HCT116 (cell line): ENCODE results near the gene IFT122. TPM values are rescaled to one million over a fixed set of nuclear protein-coding genes. Genes with fewer than 3 reads are reported as not detected.

Experiments used
- ATAC-seq: fragments of 200-7000 bp; cut with Tn5 transposase; 2 replicates; pipeline ENCODE4 v1.9.1; 2020; ENCODE audit warnings: mild to moderate bottlenecking, moderate library complexity
- BruUV-seq: library from RNA; stranded (reverse); fragments of 400-500 nt; replicated peaks from 2 replicates; lab custom pipeline; 2021; lab: Mats Ljungman, UMichigan
- CTCF ChIA-PET: fragments of 300-600 bp; sonication (Branson Sonifier 250); formaldehyde crosslinking; loops from one replicate; lab custom pipeline; 2021; ENCODE audit warnings: antibody characterized with exemption; lab: Charles Lee
- POLR2A ChIA-PET: fragments of 300-600, 350-600 bp; sonication (Branson Sonifier 250); formaldehyde crosslinking; loops from one replicate; lab custom pipeline; 2021; ENCODE audit warnings: antibody characterized with exemption; lab: Charles Lee
- RAD21 ChIA-PET, 2 experiments: fragments of 300-600 bp; sonication (Branson Sonifier 250); formaldehyde crosslinking; loops; one replicate each; lab custom pipeline; 2023; ENCODE audit warnings: low total read pairs in 2 of 2; ENCODE audit not compliant: uncharacterized antibody in 2 of 2, unreplicated experiment in 2 of 2, low non-redundant PET in 1 of 2; lab: Charles Lee
- DNase-seq: peaks from one replicate; pipeline ENCODE4 v3.0.0-alpha.2; 2010; ENCODE audit warnings: low read depth, low spot score
- H2AFZ ChIP-seq: fragments of 200-600 bp; shearing (Covaris generic), sonication (generic); 2 replicates; pipeline ENCODE4 v1.6.1; 2017; ENCODE audit warnings: low read depth, mixed run types, mixed read lengths, antibody characterized with exemption, low read length; ENCODE audit not compliant: poor library complexity, severe bottlenecking
- H3K27ac ChIP-seq: 2 replicates; pipeline ENCODE4 v1.5.1; 2012; ENCODE audit warnings: low read depth, low read length
- H3K27me3 ChIP-seq: fragments of 200-600 bp; sonication (generic); 2 replicates; pipeline ENCODE4 v1.6.1; 2016; ENCODE audit warnings: mixed run types, low read length, mixed read lengths; ENCODE audit not compliant: insufficient read depth
- H3K36me3 ChIP-seq, 2 experiments: fragments of 200-500 bp in 1 of 2; fragments of 200-600 bp in 1 of 2; sonication (Bioruptor generic) in 1 of 2; sonication (generic) in 1 of 2; 2 replicates each; pipeline versions ENCODE4 v1.5.1 to v1.6.1; 2014 to 2016; ENCODE audit warnings: low read length in 2 of 2, inconsistent platforms in 1 of 2, mixed read lengths in 1 of 2, mixed run types in 1 of 2; ENCODE audit not compliant: insufficient read depth in 2 of 2, control insufficient read depth in 1 of 2
- H3K4me1 ChIP-seq, 2 experiments: fragments of 200-600 bp in 1 of 2; sonication (generic) in 1 of 2; 2 replicates each; pipeline versions ENCODE4 v1.5.1 to v1.6.1; 2012 to 2017; ENCODE audit warnings: low read length in 2 of 2, inconsistent platforms in 1 of 2, mild to moderate bottlenecking in 1 of 2, mixed read lengths in 1 of 2, mixed run types in 1 of 2, moderate library complexity in 1 of 2; ENCODE audit not compliant: insufficient read depth in 2 of 2, control insufficient read depth in 1 of 2
- H3K4me2 ChIP-seq: fragments of 200-600 bp; sonication (generic); 2 replicates; pipeline ENCODE4 v1.6.1; 2017; ENCODE audit warnings: mixed run types, low read length, mixed read lengths
- H3K4me3 ChIP-seq, 2 experiments: fragments of 200-600 bp in 1 of 2; sonication (generic) in 1 of 2; replicated peaks in 1 of 2; 2 replicates each; pipeline ENCODE4 v1.5.1; 2011 to 2016; ENCODE audit warnings: low read length in 2 of 2, control low read depth in 1 of 2, low read depth in 1 of 2, mild to moderate bottlenecking in 1 of 2, mixed read lengths in 1 of 2, mixed run types in 1 of 2
- H3K79me2 ChIP-seq: fragments of 200-600 bp; sonication (generic); 2 replicates; pipeline ENCODE4 v1.6.1; 2017; ENCODE audit warnings: mild to moderate bottlenecking, mixed run types, low read length, moderate library complexity, mixed read lengths; ENCODE audit not compliant: insufficient read depth
- H3K9ac ChIP-seq: fragments of 200-600 bp; sonication (generic); 2 replicates; pipeline ENCODE4 v1.6.1; 2016; ENCODE audit warnings: low read length, mixed read lengths
- H3K9me2 ChIP-seq: fragments of 200-600 bp; sonication (generic), shearing (Covaris generic); 2 replicates; pipeline ENCODE4 v1.6.1; 2017; ENCODE audit warnings: mixed run types, mild to moderate bottlenecking, moderate library complexity; ENCODE audit not compliant: insufficient read depth
- H3K9me3 ChIP-seq, 2 experiments: fragments of 200-500 bp in 1 of 2; fragments of 200-600 bp in 1 of 2; sonication (Bioruptor generic) in 1 of 2; sonication (generic) in 1 of 2; 2 replicates each; pipeline ENCODE4 v1.6.1; 2014 to 2017; ENCODE audit warnings: low read length in 2 of 2, mixed read lengths in 2 of 2, inconsistent platforms in 1 of 2, low read depth in 1 of 2, mild to moderate bottlenecking in 1 of 2, mixed run types in 1 of 2, moderate library complexity in 1 of 2; ENCODE audit not compliant: control insufficient read depth in 1 of 2, insufficient read depth in 1 of 2
- H4K20me1 ChIP-seq: fragments of 200-600 bp; sonication (generic), shearing (Covaris generic); 2 replicates; pipeline ENCODE4 v1.6.1; 2017; ENCODE audit warnings: mixed run types, mild to moderate bottlenecking, moderate library complexity; ENCODE audit not compliant: insufficient read depth
- CBX3 ChIP-seq: IDR thresholded peaks from 2 replicates; pipeline ENCODE4 v1.6.1; 2012; ENCODE audit warnings: low read depth
- CEBPB ChIP-seq: IDR thresholded peaks from 2 replicates; pipeline ENCODE4 v1.6.1; 2012; ENCODE audit warnings: low read depth
- EGR1 ChIP-seq: IDR thresholded peaks from 2 replicates; pipeline ENCODE4 v1.6.1; 2012; ENCODE audit warnings: low read depth
- EZH2 ChIP-seq: fragments of 200-600 bp; sonication (generic); IDR thresholded peaks from 2 replicates; pipeline ENCODE4 v1.6.1; 2017; ENCODE audit warnings: antibody characterized with exemption, mixed run types
- EZH2phosphoT487 ChIP-seq: fragments of 200-600 bp; IDR thresholded peaks from 2 replicates; pipeline ENCODE4 v1.6.1; 2018; ENCODE audit warnings: antibody characterized with exemption, borderline replicate concordance
- POLR2AphosphoS5 ChIP-seq: IDR thresholded peaks from 2 replicates; pipeline ENCODE4 v1.6.1; 2011; ENCODE audit warnings: mild to moderate bottlenecking, low read depth, low read length, moderate library complexity
- RAD21 ChIP-seq: IDR thresholded peaks from 2 replicates; pipeline ENCODE4 v1.6.1; 2012; ENCODE audit warnings: low read depth, mild to moderate bottlenecking
- SRF ChIP-seq: IDR thresholded peaks from 2 replicates; pipeline ENCODE4 v1.6.1; 2012; ENCODE audit warnings: low read depth
- YY1 ChIP-seq: IDR thresholded peaks from 2 replicates; pipeline ENCODE4 v1.6.1; 2011; ENCODE audit warnings: low read length, low read depth, moderate library complexity, mild to moderate bottlenecking; ENCODE audit not compliant: insufficient replicate concordance; ENCODE audit errors: extremely low read depth
- ZNF274 ChIP-seq: fragments of 200-500 bp; sonication (Bioruptor generic); IDR thresholded peaks from 2 replicates; pipeline ENCODE4 v1.6.1; 2014; ENCODE audit warnings: mild to moderate bottlenecking, low read depth, low read length, inconsistent platforms
- intact Hi-C: fragments of 100-400 bp; cut with micrococcal nuclease; formaldehyde crosslinking; loops from 2 replicates; pipeline ENCODE4 v1.10.0; 2022
- total RNA-seq: library from RNA; stranded (reverse); gene quantifications from one replicate; pipeline ENCODE4 v1.2.1, GENCODE V29; 2021; ENCODE audit not compliant: unreplicated experiment
- TF ChIP-seq, protein P1 (sequence below): IDR thresholded peaks from 2 replicates; pipeline ENCODE4 v1.6.1; 2012
- TF ChIP-seq, protein P2 (sequence below): IDR thresholded peaks from 2 replicates; pipeline ENCODE4 v1.6.1; 2012

Gene IFT122
- total RNA-seq, 1 experiment from 2014 or later: 21.4 TPM

DNA sequence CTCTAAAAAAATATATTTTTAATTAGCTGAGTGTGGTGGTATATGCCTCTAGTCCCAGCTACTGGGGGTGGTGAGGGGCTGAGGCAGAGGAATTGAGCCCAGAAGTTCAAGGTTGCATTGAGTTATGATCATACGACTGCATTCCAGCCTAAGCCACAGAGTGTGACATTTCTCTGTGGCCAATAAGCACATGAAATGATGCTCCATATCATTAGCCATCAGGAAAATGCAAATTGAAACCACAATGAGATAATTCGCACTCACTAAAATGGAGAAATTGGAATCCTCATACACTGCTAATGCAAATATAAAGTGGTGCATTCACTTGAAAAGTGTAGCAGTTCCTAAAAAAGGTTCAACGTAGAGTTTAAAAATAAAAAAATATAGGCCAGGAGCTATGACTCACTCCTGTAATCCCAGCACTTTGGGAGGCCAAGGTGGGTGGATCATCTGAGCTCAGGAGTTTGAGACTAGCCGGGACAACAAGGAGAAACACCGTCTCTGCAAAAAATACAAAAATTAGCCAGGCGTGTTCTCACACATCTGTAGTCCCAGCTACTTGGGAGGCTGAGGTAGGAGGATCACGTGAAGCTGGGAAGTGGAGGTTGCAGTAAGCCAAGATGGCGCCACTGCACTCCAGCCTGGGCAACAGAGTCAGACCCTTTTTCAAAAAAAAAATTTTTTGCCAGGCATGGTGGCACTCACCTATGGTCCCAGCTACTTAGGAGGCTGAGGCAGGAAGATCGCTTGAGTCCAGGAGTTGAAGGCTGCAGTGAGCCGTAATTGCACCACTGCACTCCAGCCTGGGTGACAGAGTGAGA, 35.2 kb downstream of the IFT122 start (continued):
- TF ChIP-seq EZH2: no peak
- TF ChIP-seq EZH2phosphoT487: no peak
- no peak for TF ChIP-seq SRF
- no peak for TF ChIP-seq ZNF274
- TF ChIP-seq, protein P1, sequence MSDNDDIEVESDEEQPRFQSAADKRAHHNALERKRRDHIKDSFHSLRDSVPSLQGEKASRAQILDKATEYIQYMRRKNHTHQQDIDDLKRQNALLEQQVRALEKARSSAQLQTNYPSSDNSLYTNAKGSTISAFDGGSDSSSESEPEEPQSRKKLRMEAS: no peak
- TF ChIP-seq, protein P2, sequence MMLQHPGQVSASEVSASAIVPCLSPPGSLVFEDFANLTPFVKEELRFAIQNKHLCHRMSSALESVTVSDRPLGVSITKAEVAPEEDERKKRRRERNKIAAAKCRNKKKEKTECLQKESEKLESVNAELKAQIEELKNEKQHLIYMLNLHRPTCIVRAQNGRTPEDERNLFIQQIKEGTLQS: no peak
- no peak for TF ChIP-seq CEBPB
- no peak for TF ChIP-seq EGR1
- TF ChIP-seq CBX3: no peak
- no peak for TF ChIP-seq RAD21

DNA sequence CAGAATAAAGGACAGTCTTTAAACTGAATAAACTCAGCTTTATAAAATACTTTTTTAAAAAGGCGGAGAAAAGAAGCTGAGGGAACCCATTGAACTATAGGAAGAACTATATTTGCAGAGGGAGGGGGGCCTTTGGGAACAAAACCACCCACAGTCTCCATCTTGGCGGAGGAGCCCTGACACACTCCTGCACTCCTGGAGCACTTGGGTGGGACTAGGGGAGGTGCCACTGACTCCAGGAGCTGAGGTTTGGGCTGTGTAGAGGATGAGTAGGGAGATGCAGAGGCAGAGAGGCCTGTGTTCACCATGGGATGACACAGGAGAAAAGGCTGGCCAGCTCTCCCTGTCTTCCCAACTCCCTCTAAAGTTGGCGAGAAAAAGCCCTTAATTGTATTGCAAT, 35.8 kb downstream of the IFT122 start:
- H3K9me3 ChIP-seq: no peaks in the 10 kb centered on the region
- H3K4me2 ChIP-seq: no peak overlapping the region
- H3K4me3 ChIP-seq: no peak overlapping the region
- TF ChIP-seq YY1 (no peak), POLR2AphosphoS5 (no peak), EZH2phosphoT487 (no peak), CBX3 (no peak)
- TF ChIP-seq, all 23 proteins: peak for 0
- POLR2A ChIA-PET: no interaction called here
- RAD21 ChIA-PET: interaction anchor here in 1 of 2 experiments (1.1 kb wide), 1 partner anchor 93 kb away, joined by 3 read pairs; no protein-coding TSS in a partner anchor
- DNase-seq: no peak
- Histone ChIP-seq H3K9ac (no peak overlapping the region), H4K20me1 (no peaks in the 10 kb centered on the region), H3K4me1 (no peaks in the 10 kb centered on the region), H3K36me3 (peaks cover 7% of the 10 kb centered on the region in 2 experiments; a peak in 1 of 4 replicates), H3K79me2 (no peaks in the 10 kb centered on the region), H3K27ac (no peak overlapping the region), H3K9me2 (no peaks in the 10 kb centered on the region), H3K27me3 (no peaks in the 10 kb centered on the region), H2AFZ (no peak overlapping the region)
- BruUV-seq: no TSS peak
- intact Hi-C loops: no loop called here
- CTCF ChIA-PET: no interaction called here
- ATAC-seq: no peak
